ENCODE data around the gene CLIP4.

Gene CLIP4

GRCh38 chr2:29223257-29223656 lies 108.0 kb downstream of the CLIP4 start:
- DNase-seq = no peak

- no peak for DNase-seq
Measured at GRCh38 chr2:29223851-29224692, 108.9 kb downstream of the CLIP4 start.

- DNase-seq = no peak
Measured at GRCh38 chr2:29224693-29225551, 109.7 kb downstream of the CLIP4 start.

GRCh38 chr2:29225814-29226213 lies 110.6 kb downstream of the CLIP4 start:
- DNase-seq = no peak

GRCh38 chr2:29226375-29226774 lies 111.2 kb downstream of the CLIP4 start:
- no peak for DNase-seq

GRCh38 chr2:29226808-29227207 lies 111.6 kb downstream of the CLIP4 start:
- DNase-seq = no peak

- no peak for DNase-seq
Measured at GRCh38 chr2:29227935-29228675, 112.9 kb downstream of the CLIP4 start.

- DNase-seq = no peak
Measured at GRCh38 chr2:29228947-29229346, 113.7 kb downstream of the CLIP4 start.

GRCh38 chr2:29229640-29230039 lies 114.4 kb downstream of the CLIP4 start:
- DNase-seq = no peak

- DNase-seq = no peak
Measured at GRCh38 chr2:29232041-29232440, 116.8 kb downstream of the CLIP4 start.

- DNase-seq = no peak
Measured at GRCh38 chr2:29233428-29233827, 118.2 kb downstream of the CLIP4 start.

- DNase-seq = no peak
Measured at GRCh38 chr2:29235411-29235810, 120.2 kb downstream of the CLIP4 start.

GRCh38 chr2:29236074-29236473 lies 120.9 kb downstream of the CLIP4 start:
- no peak for DNase-seq

- no peak for DNase-seq
Measured at GRCh38 chr2:29238497-29238896, 123.3 kb downstream of the CLIP4 start.

All from NCI-H748 treated with DMSO at 0.1 percent for 48 hours (cell line).